Posterior vena cava (tissue), 2 donors: ENCODE measurements around the gene SERPINA5. TPM values are rescaled to one million over a fixed set of nuclear protein-coding genes. Genes with fewer than 3 reads are reported as not detected.
"Not testable (repeated sequence)": the region's sequence is repeated elsewhere in the genome, so short reads cannot be mapped to it uniquely, and the experiment has no call there.

Experiments used
- DNase-seq: peaks from one replicate; pipeline ENCODE4 v3.0.0-alpha.2; 2020; ENCODE audit warnings: low spot score
- intact Hi-C, 2 donors: fragments of 100-400 bp; cut with DNase I; formaldehyde crosslinking; loops; one replicate each; pipeline versions ENCODE4 v1.14.1 to v1.14.2; 2022 to 2023
- total RNA-seq, 2 donors: library from RNA; stranded (reverse); fragmentation: NEBNext Ultra II Directional; extraction: Animal tissue kit (Norgen Biotek cat#: 25700); gene quantifications; one replicate each; pipeline ENCODE4 v1.2.1, GENCODE V29; 2021
- donor health status: DM: yes; HTN: yes; CAD: no.
- donor health status: DM: yes; HTN: yes; CAD: no.

SERPINA5 gene
- total RNA-seq, 2 donors from 2014 or later: 5.2 to 13.6 TPM

DNA sequence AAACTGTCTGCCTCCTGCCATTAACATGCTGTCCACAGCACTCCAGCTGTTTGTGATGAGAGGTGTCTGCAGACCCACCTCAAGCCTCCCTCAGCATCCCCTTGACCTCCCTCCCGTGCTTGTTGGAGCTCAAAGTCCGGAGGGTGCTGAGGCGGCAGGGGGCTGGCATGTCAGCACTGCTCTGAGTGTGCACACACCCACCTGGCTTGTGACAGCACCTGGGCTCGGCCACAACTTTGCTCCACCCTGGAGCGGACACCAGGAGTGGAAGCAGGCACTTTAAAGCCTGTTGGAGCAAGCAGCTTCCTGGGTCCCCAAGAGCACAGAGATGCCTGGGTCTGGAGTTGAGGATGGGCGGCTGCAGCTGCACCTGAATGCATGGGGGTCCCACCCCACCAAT, 51.9 kb downstream of the SERPINA5 start:
- DNase-seq: no peak
- intact Hi-C loops: no loop called here

GRCh38 chr14:94635154-94635553, 53.9 kb downstream of the SERPINA5 start:
- DNase-seq: no peak
- intact Hi-C loops: no loop called here

DNA sequence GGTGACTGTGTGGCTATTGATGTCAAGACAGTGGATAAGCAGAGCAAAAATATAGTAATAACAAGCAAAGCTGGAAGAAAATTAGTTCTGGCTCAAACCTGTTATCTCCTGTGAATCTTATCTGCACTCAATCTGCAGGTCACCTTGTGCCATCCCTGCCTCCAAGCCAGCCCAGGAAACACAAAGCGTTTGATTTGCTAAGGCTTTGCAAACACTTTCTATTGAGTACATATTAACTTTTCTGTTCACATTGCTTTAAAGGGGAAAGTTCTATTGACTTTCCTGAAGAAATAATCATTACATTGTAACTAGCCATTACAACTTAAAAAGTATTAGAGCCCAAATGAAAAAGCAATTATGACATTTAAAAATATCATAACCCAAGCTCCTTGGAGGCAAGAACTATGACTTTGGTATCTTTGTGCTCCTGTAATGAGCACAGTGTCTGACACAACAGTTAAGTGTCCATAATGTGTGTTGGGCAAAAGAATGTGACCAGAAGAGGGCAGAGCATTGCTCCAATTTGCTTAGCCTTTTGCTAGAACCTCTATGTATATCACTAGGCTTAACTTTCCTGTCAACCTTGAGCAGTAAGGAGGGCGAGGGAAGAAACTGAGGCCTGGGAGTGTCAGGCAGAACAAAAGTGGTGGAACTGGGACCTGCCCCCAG, 55.7 kb downstream of the SERPINA5 start:
- intact Hi-C loops: no loop called here
- DNase-seq: no peak

DNA sequence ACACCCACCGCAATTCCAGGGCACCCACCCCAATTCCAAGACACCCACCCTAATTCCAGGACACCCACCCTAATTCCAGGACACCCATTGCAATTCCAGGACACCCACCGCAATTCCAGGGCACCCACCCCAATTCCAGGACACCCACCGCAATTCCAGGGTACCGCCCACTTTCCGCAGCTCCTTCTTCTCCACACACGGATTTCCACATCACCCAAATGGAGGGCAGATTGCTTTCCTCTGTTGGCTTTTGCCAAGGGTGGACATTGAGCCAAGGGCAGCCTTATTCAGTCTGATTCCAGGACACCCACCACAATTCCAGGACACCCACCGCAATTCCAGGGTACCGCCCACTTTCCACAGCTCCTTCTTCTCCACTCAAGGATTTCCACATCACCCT, 56.6 kb downstream of the SERPINA5 start:
- intact Hi-C loops, DNase-seq: not testable (repeated sequence)

DNA sequence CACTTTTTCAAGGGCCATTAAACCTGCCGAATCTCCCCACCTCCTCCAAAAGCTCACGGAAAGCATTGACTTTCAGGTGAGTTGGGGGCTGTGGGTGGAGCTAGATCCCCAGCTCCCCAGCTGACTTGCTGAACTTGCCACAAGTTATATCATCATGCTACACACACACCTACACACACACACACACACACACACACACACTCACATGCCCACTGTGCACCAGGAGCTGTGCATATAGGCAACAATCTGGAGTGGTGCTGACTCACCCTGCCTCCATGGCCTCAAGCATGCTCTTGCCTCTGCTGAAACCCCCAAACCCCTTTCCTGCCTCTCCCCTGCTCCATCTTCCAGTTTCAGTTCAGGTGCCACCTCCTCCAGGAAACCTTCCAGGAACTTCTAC, 57.1 kb downstream of the SERPINA5 start:
- no peak for DNase-seq
- intact Hi-C loops: no loop called here

GRCh38 chr14:94638961-94639817, 58.0 kb downstream of the SERPINA5 start:
- intact Hi-C loops: no loop called here
- DNase-seq: no peak

GRCh38 chr14:94640721-94641631, 59.8 kb downstream of the SERPINA5 start:
- DNase-seq: no peak
- intact Hi-C loops: no loop called here

GRCh38 chr14:94641632-94641955, 60.4 kb downstream of the SERPINA5 start:
- no peak for DNase-seq
- intact Hi-C loops: no loop called here

Other genes with a start within 250 kb of the SERPINA5 start
- not detected for gene SERPINA2, start 214.7 kb upstream of the SERPINA5 start, total RNA-seq
- 10 to 100 TPM; 10.3 to 34.5 TPM for gene SERPINA1, start 192.8 kb upstream of the SERPINA5 start, total RNA-seq
- gene SERPINA11, start 128.6 kb upstream of the SERPINA5 start, total RNA-seq: not detected
- gene SERPINA9, start 105.2 kb upstream of the SERPINA5 start, total RNA-seq: not detected
- not detected for gene SERPINA12, start 72.0 kb upstream of the SERPINA5 start, total RNA-seq
- not detected for gene SERPINA4, start 20.0 kb upstream of the SERPINA5 start, total RNA-seq
- 100 to 1,000 TPM; 279 to 301 TPM for gene SERPINA3, start 31.0 kb downstream of the SERPINA5 start, total RNA-seq
- gene GSC, start 188.7 kb downstream of the SERPINA5 start, total RNA-seq: under 1 TPM; 0.76 to 0.97 TPM